HCT116 (cell line): ENCODE measurements around the gene GJB2. TPM values are rescaled to one million over a fixed set of nuclear protein-coding genes. Genes with fewer than 3 reads are reported as not detected.
A peak's percentile ranks its signal among the peaks of the same experiment; 100 is the strongest.

Source experiments
- ATAC-seq: fragments of 200-7000 bp; cut with Tn5 transposase; 2 replicates; pipeline ENCODE4 v1.9.1; 2020; ENCODE audit warnings: mild to moderate bottlenecking, moderate library complexity
- BruUV-seq: library from RNA; stranded (reverse); fragments of 400-500 nt; replicated peaks from 2 replicates; lab custom pipeline; 2021; lab: Mats Ljungman, UMichigan
- CTCF ChIA-PET: fragments of 300-600 bp; sonication (Branson Sonifier 250); formaldehyde crosslinking; loops from one replicate; lab custom pipeline; 2021; ENCODE audit warnings: antibody characterized with exemption; lab: Charles Lee
- POLR2A ChIA-PET: fragments of 300-600, 350-600 bp; sonication (Branson Sonifier 250); formaldehyde crosslinking; loops from one replicate; lab custom pipeline; 2021; ENCODE audit warnings: antibody characterized with exemption; lab: Charles Lee
- RAD21 ChIA-PET, 2 experiments: fragments of 300-600 bp; sonication (Branson Sonifier 250); formaldehyde crosslinking; loops; one replicate each; lab custom pipeline; 2023; ENCODE audit warnings: low total read pairs in 2 of 2; ENCODE audit not compliant: uncharacterized antibody in 2 of 2, unreplicated experiment in 2 of 2, low non-redundant PET in 1 of 2; lab: Charles Lee
- DNase-seq: peaks from one replicate; pipeline ENCODE4 v3.0.0-alpha.2; 2010; ENCODE audit warnings: low read depth, low spot score
- H2AFZ ChIP-seq: fragments of 200-600 bp; shearing (Covaris generic), sonication (generic); 2 replicates; pipeline ENCODE4 v1.6.1; 2017; ENCODE audit warnings: low read depth, mixed run types, mixed read lengths, antibody characterized with exemption, low read length; ENCODE audit not compliant: poor library complexity, severe bottlenecking
- H3K27ac ChIP-seq: 2 replicates; pipeline ENCODE4 v1.5.1; 2012; ENCODE audit warnings: low read depth, low read length
- H3K27me3 ChIP-seq: fragments of 200-600 bp; sonication (generic); 2 replicates; pipeline ENCODE4 v1.6.1; 2016; ENCODE audit warnings: mixed run types, low read length, mixed read lengths; ENCODE audit not compliant: insufficient read depth
- H3K36me3 ChIP-seq, 2 experiments: fragments of 200-500 bp in 1 of 2; fragments of 200-600 bp in 1 of 2; sonication (Bioruptor generic) in 1 of 2; sonication (generic) in 1 of 2; 2 replicates each; pipeline versions ENCODE4 v1.5.1 to v1.6.1; 2014 to 2016; ENCODE audit warnings: low read length in 2 of 2, inconsistent platforms in 1 of 2, mixed read lengths in 1 of 2, mixed run types in 1 of 2; ENCODE audit not compliant: insufficient read depth in 2 of 2, control insufficient read depth in 1 of 2
- H3K4me1 ChIP-seq, 2 experiments: fragments of 200-600 bp in 1 of 2; sonication (generic) in 1 of 2; 2 replicates each; pipeline versions ENCODE4 v1.5.1 to v1.6.1; 2012 to 2017; ENCODE audit warnings: low read length in 2 of 2, inconsistent platforms in 1 of 2, mild to moderate bottlenecking in 1 of 2, mixed read lengths in 1 of 2, mixed run types in 1 of 2, moderate library complexity in 1 of 2; ENCODE audit not compliant: insufficient read depth in 2 of 2, control insufficient read depth in 1 of 2
- H3K4me2 ChIP-seq: fragments of 200-600 bp; sonication (generic); 2 replicates; pipeline ENCODE4 v1.6.1; 2017; ENCODE audit warnings: mixed run types, low read length, mixed read lengths
- H3K4me3 ChIP-seq, 2 experiments: fragments of 200-600 bp in 1 of 2; sonication (generic) in 1 of 2; replicated peaks in 1 of 2; 2 replicates each; pipeline ENCODE4 v1.5.1; 2011 to 2016; ENCODE audit warnings: low read length in 2 of 2, control low read depth in 1 of 2, low read depth in 1 of 2, mild to moderate bottlenecking in 1 of 2, mixed read lengths in 1 of 2, mixed run types in 1 of 2
- H3K79me2 ChIP-seq: fragments of 200-600 bp; sonication (generic); 2 replicates; pipeline ENCODE4 v1.6.1; 2017; ENCODE audit warnings: mild to moderate bottlenecking, mixed run types, low read length, moderate library complexity, mixed read lengths; ENCODE audit not compliant: insufficient read depth
- H3K9ac ChIP-seq: fragments of 200-600 bp; sonication (generic); 2 replicates; pipeline ENCODE4 v1.6.1; 2016; ENCODE audit warnings: low read length, mixed read lengths
- H3K9me2 ChIP-seq: fragments of 200-600 bp; sonication (generic), shearing (Covaris generic); 2 replicates; pipeline ENCODE4 v1.6.1; 2017; ENCODE audit warnings: mixed run types, mild to moderate bottlenecking, moderate library complexity; ENCODE audit not compliant: insufficient read depth
- H3K9me3 ChIP-seq, 2 experiments: fragments of 200-500 bp in 1 of 2; fragments of 200-600 bp in 1 of 2; sonication (Bioruptor generic) in 1 of 2; sonication (generic) in 1 of 2; 2 replicates each; pipeline ENCODE4 v1.6.1; 2014 to 2017; ENCODE audit warnings: low read length in 2 of 2, mixed read lengths in 2 of 2, inconsistent platforms in 1 of 2, low read depth in 1 of 2, mild to moderate bottlenecking in 1 of 2, mixed run types in 1 of 2, moderate library complexity in 1 of 2; ENCODE audit not compliant: control insufficient read depth in 1 of 2, insufficient read depth in 1 of 2
- H4K20me1 ChIP-seq: fragments of 200-600 bp; sonication (generic), shearing (Covaris generic); 2 replicates; pipeline ENCODE4 v1.6.1; 2017; ENCODE audit warnings: mixed run types, mild to moderate bottlenecking, moderate library complexity; ENCODE audit not compliant: insufficient read depth
- CTCF ChIP-seq, 3 experiments: fragments of 200-600 bp in 1 of 3; sonication (generic) in 1 of 3; IDR thresholded peaks in 2 of 3; conservative IDR thresholded peaks in 1 of 3; 2 replicates each; pipeline ENCODE4 v1.5.1; 2012 to 2017; ENCODE audit warnings: low read depth in 2 of 3, low read length in 2 of 3, antibody characterized with exemption in 1 of 3, borderline replicate concordance in 1 of 3, control low read depth in 1 of 3, mild to moderate bottlenecking in 1 of 3, mixed read lengths in 1 of 3, mixed run types in 1 of 3, moderate library complexity in 1 of 3; ENCODE audit not compliant: insufficient read depth in 1 of 3
- EZH2phosphoT487 ChIP-seq: fragments of 200-600 bp; IDR thresholded peaks from 2 replicates; pipeline ENCODE4 v1.6.1; 2018; ENCODE audit warnings: antibody characterized with exemption, borderline replicate concordance
- MAX ChIP-seq: IDR thresholded peaks from 2 replicates; pipeline ENCODE4 v1.6.1; 2012
- RAD21 ChIP-seq: IDR thresholded peaks from 2 replicates; pipeline ENCODE4 v1.6.1; 2012; ENCODE audit warnings: low read depth, mild to moderate bottlenecking
- REST ChIP-seq: IDR thresholded peaks from 2 replicates; pipeline ENCODE4 v1.6.1; 2012; ENCODE audit warnings: low read depth
- SIN3A ChIP-seq: IDR thresholded peaks from 2 replicates; pipeline ENCODE4 v1.6.1; 2012; ENCODE audit warnings: low read depth
- SP1 ChIP-seq: IDR thresholded peaks from 2 replicates; pipeline ENCODE4 v1.6.1; 2012; ENCODE audit warnings: low read depth
- TCF7L2 ChIP-seq: IDR thresholded peaks from 2 replicates; pipeline ENCODE4 v1.7.0; 2011; ENCODE audit warnings: borderline replicate concordance, inconsistent platforms; ENCODE audit not compliant: insufficient read depth, insufficient read length; ENCODE audit errors: extremely low read depth
- ZBTB33 ChIP-seq: IDR thresholded peaks from 2 replicates; pipeline ENCODE4 v1.6.1; 2011; ENCODE audit warnings: mild to moderate bottlenecking, low read length, moderate library complexity; ENCODE audit not compliant: insufficient replicate concordance; ENCODE audit errors: extremely low read depth
- intact Hi-C: fragments of 100-400 bp; cut with micrococcal nuclease; formaldehyde crosslinking; loops from 2 replicates; pipeline ENCODE4 v1.10.0; 2022
- total RNA-seq: library from RNA; stranded (reverse); gene quantifications from one replicate; pipeline ENCODE4 v1.2.1, GENCODE V29; 2021; ENCODE audit not compliant: unreplicated experiment

GJB2 gene
- total RNA-seq, 1 experiment from 2014 or later: 44.7 TPM

GRCh38 chr13:20182231-20182846 is 10.4 kb downstream of the GJB2 start:
- no peaks in the 10 kb centered on the region for H3K9me3 ChIP-seq
- RAD21 ChIA-PET: interaction anchor here in 1 of 2 experiments (0.6 kb wide), 1 partner anchor 279 kb away, joined by 3 read pairs; no protein-coding TSS in a partner anchor
- H3K4me3 ChIP-seq: no peak overlapping the region
- H3K79me2 ChIP-seq: no peaks in the 10 kb centered on the region
- CTCF ChIA-PET: interaction anchor here (0.6 to 2.8 kb wide), 5 partner anchors 9 to 742 kb away, joined by 3 to 10 read pairs (median 5); no protein-coding TSS in a partner anchor
- no peak overlapping the region for H3K4me2 ChIP-seq
- H4K20me1 ChIP-seq: no peaks in the 10 kb centered on the region
- no peaks in the 10 kb centered on the region for H3K27me3 ChIP-seq
- H3K36me3 ChIP-seq: no peaks in the 10 kb centered on the region
- BruUV-seq: no TSS peak
- peak overlapping the region; percentile 41 for H2AFZ ChIP-seq
- intact Hi-C loops: loop anchor here (1.0 to 5.0 kb wide), 3 partner anchors 307 to 742 kb away; no protein-coding TSS in a partner anchor
- ATAC-seq (peak; percentile 99), DNase-seq (peak; percentile 57)
- peaks cover 0 to 3% of the 10 kb centered on the region in 2 experiments; a peak in 1 of 4 replicates for H3K4me1 ChIP-seq
- POLR2A ChIA-PET: interaction anchor here (0.9 kb wide), 1 partner anchor 9 kb away, joined by 3 read pairs; no protein-coding TSS in a partner anchor
- TF ChIP-seq CTCF (IDR thresholded peaks at IDR 0.05 in 2 of 3, conservative IDR thresholded peaks at IDR 0.05 in 1 of 3; ENCODE audit: borderline replicate concordance in 1 of 3, insufficient read depth in 1 of 3, low read depth in 2 of 3, low read length in 2 of 3) (peak; percentile 65 to 83 (median 79); a peak in 5 of 6 replicates), RAD21 (peak; percentile 80), EZH2phosphoT487 (no peak)
- H3K9ac ChIP-seq: no peak overlapping the region
- no peak overlapping the region for H3K27ac ChIP-seq
- no peaks in the 10 kb centered on the region for H3K9me2 ChIP-seq

DNA sequence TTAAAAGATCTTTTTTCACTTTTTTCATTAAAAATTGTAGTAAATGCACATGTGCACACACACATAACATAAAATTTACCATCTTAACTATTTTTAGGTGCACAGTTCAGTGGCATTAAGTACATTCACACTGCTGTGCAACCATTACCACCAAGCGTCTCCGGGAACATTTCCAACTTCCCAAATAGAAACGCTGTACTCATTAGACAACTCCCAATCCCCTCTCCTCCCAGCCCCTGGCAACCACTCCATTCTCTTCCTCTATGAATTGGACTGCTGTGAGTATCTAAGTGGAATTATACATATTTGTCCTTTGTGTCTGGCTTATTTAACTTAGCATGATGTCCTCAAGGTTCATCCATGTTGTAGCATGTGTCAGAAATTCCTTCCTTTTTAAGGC is 11.6 kb downstream of the GJB2 start:
- Histone ChIP-seq H3K36me3 (no peaks in the 10 kb centered on the region), H3K79me2 (no peaks in the 10 kb centered on the region), H3K9ac (no peak overlapping the region), H4K20me1 (no peaks in the 10 kb centered on the region), H3K27me3 (no peaks in the 10 kb centered on the region), H2AFZ (no peak overlapping the region), H3K4me1 (peaks cover 0 to 3% of the 10 kb centered on the region in 2 experiments; a peak in 1 of 4 replicates), H3K9me2 (no peaks in the 10 kb centered on the region), H3K4me2 (no peak overlapping the region), H3K9me3 (no peaks in the 10 kb centered on the region), H3K4me3 (no peak overlapping the region), H3K27ac (no peak overlapping the region)
- DNase-seq (no peak), ATAC-seq (no peak)
- intact Hi-C loops: loop anchor here (5.0 kb wide), 1 partner anchor 646 kb away; no protein-coding TSS in a partner anchor
- BruUV-seq: no TSS peak
- ChIA-PET RAD21 (no interaction called here), POLR2A (no interaction called here), CTCF (interaction anchor here (2.3 kb wide), 1 partner anchor 744 kb away, joined by 6 read pairs; no protein-coding TSS in a partner anchor)
- TF ChIP-seq TCF7L2 (no peak), SIN3A (no peak), REST (no peak), MAX (no peak), RAD21 (no peak), ZBTB33 (no peak), SP1 (no peak)
